Activated T-helper 1 cell treated with Interleukin-2 at 50 U/mL for 16 hours (primary cell): Measurements from ENCODE around the gene HEY2.
"Not testable (repeated sequence)": the region's sequence is repeated elsewhere in the genome, so short reads cannot be mapped to it uniquely, and the experiment has no call there.

Experiments
- DNase-seq: peaks from one replicate; pipeline ENCODE4 v3.0.0-alpha.2; 2020; ENCODE audit warnings: low read depth

Gene HEY2

GRCh38 chr6:125797120-125797885 is 47.9 kb downstream of the HEY2 start:
- no peak for DNase-seq

- DNase-seq = no peak
Measured at GRCh38 chr6:125797886-125798444, 48.5 kb downstream of the HEY2 start.

DNA sequence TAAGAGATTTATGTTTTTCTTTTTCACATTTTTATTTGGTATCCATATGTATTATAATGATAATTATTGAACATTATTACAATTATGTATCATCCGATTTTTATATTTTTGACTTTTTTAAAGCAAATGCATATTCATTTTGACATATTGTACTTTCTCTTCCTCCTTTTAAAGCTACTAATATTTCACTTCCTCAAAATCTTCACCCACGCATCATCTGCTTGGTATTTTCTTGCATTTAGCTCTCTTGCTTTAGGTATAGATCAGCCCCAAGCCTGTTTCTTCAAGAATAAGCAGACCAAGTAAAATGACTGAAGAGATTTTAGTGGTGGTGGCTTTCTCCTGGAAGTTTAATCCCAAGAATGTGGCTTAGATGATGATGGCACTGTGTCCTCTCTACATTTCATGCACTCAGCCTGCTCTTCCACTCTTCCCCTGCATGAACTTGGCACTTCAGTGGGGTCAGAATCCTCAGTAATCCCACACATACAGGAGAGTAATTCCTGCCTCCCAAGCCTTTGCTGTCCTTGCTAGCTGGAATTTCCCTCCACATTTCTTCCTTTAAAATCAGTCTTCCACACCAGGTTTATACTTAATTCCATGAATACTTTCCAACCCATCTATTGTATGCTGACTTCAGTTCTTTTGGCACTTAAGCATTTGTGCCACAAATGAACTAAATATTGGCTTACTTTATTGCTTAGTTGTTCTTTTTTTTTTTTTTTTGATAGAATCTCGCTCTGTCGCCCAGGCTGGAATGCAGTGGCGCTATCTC is 49.5 kb downstream of the HEY2 start:
- DNase-seq = no peak

- no peak for DNase-seq
Measured at GRCh38 chr6:125802383-125802782, 53.0 kb downstream of the HEY2 start.

- DNase-seq = no peak
Measured at GRCh38 chr6:125802943-125803377, 53.5 kb downstream of the HEY2 start.

DNA sequence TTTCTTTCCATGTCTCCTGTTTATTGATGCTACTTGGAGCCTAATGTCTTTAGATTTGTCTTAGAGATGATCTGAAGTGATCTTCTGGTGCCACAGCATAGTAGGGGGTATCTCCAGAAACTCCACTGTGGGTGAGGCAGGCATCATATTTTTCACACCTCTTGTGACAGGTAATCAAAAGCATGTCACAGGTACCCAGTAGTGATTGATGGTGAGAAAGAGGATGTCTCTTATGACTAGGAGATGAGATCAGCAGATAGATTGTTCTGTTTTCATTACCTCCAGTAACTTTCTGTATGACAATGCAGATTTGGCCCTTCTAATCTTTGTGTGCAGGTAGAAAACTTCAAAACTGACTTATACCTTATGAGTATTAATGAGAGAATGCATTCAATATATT is 54.8 kb downstream of the HEY2 start:
- no peak for DNase-seq

- DNase-seq = not testable (repeated sequence)
Measured at GRCh38 chr6:125804866-125805425, 55.5 kb downstream of the HEY2 start.

- DNase-seq = no peak
Measured at GRCh38 chr6:125806813-125807212, 57.4 kb downstream of the HEY2 start.

GRCh38 chr6:125807293-125807692 is 57.9 kb downstream of the HEY2 start:
- no peak for DNase-seq

DNA sequence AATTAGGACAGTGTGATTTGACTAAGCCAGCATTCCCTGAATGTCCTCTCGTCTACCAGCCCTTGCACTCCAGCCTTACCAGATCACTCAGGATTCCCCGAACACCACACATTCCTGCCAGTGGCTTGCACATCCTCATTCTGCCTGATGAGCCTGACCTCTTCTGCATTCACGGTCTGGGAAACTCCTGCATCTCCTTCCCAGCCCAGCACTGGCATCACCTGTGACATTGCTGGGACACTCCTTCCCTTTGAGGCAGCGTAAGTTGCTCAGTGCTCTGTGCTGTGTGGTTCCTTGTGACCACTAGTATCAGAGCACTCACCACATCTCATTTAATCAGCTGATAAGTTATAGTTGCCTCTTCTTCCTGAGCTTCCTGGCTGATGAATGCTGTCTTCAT is 58.6 kb downstream of the HEY2 start:
- no peak for DNase-seq

DNA sequence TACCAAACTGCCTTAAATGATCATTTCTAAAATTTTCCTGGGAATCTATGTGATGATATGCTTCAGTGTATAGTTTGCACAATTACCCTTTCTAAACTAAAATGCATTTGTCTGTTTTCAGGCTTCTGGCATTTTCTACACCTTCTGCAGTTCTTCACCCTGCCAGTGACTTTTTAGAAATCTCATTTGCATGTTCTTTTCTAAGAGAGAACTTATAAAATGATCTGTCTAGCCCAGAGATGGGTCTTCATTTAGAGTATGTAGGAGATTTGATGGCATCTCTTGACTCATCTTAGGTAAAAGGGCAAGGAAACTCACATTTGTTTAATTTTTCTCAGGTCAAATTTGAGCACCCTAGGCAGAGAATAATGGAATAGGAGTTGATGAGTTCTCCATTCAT is 59.2 kb downstream of the HEY2 start:
- no peak for DNase-seq

DNA sequence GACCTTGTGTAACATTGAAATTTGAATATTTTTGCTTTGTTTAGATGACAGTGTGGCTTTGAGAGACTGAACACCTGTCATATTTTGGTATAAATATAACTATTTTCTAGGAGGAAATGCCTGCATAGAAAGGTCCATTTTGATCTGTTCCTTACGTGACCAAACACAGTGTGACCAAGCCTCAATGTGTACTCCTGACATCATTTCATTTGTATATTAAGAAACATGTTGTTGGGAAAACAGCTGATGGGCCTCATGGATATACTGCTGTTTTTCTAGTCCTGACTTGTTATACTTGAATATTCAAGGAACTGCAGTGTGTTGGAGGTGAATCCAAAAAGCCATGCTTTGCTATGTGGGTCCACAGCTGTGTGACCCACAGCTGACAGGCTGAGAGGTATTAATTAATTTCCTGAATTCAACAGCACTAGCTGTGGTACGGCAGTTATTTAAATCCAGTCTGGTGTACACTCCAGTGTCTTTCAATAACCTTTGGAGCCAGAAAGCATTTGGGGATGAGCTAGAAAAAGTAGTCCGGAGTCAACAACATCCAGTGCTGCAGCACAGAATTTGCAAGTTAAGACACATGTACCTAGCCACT is 60.2 kb downstream of the HEY2 start:
- no peak for DNase-seq

GRCh38 chr6:125810445-125810844 is 61.0 kb downstream of the HEY2 start:
- DNase-seq = no peak
